ENCODE measurements around the gene PRF1. TPM values are rescaled to one million over a fixed set of nuclear protein-coding genes. Genes with fewer than 3 reads are reported as not detected.
"Not testable (repeated sequence)": the region's sequence is repeated elsewhere in the genome, so short reads cannot be mapped to it uniquely, and the experiment has no call there.

The PRF1 gene
- polyA plus RNA-seq, 1 donor (not counting 4 experiments of a cell fraction or from before 2014, with no cell fraction given): not detected

- peaks cover 10% of the 10 kb centered on the region for H3K4me1 ChIP-seq (ENCODE audit: control insufficient read depth, extremely low read depth, insufficient read depth, low read length)
- H4K20me1 ChIP-seq (ENCODE audit: control insufficient read depth, extremely low read depth, insufficient read depth, low read length): no peaks in the 10 kb centered on the region
- no peak overlapping the region for H3K27ac ChIP-seq (ENCODE audit: control insufficient read depth, insufficient read depth, low read length)
- DNase-seq (ENCODE audit: low read depth, low spot score): no peak
- H3K27me3 ChIP-seq (ENCODE audit: control insufficient read depth, extremely low read depth, insufficient read depth, low read length): peaks cover 31% of the 10 kb centered on the region
- no peak for FAIRE-seq
- dilution Hi-C loops (cut with MboI; ENCODE audit: extremely low pct_ligation_motif_present, low sequenced_read_pairs): no loop called here
- H3K9me3 ChIP-seq (ENCODE audit: control insufficient read depth, low read depth, low read length): no peaks in the 10 kb centered on the region
- TF ChIP-seq CTCF (optimal IDR thresholded peaks at IDR 0.05 in 1 of 3, IDR thresholded peaks at IDR 0.05 in 1 of 3, conservative IDR thresholded peaks at IDR 0.05 in 1 of 3; ENCODE audit: extremely low read depth in 1 of 3, insufficient read depth in 2 of 3, low read length in 3 of 3) (no peak), EZH2 (IDR thresholded peaks at IDR 0.05; ENCODE audit: low read length) (no peak)
- no peaks in the 10 kb centered on the region for H3K36me3 ChIP-seq (ENCODE audit: control insufficient read depth in 2 of 2, extremely low read depth in 1 of 2, insufficient read depth in 2 of 2, low read length in 2 of 2)
- H3K4me3 ChIP-seq (ENCODE audit: control insufficient read depth in 2 of 3, extremely low read depth in 1 of 3, insufficient read depth in 2 of 3, low read depth in 1 of 3, low read length in 3 of 3): no peak overlapping the region
- no peaks in the 10 kb centered on the region for H3K79me2 ChIP-seq (ENCODE audit: control insufficient read depth, insufficient read depth, low read length)
- no peaks in the 10 kb centered on the region for H3K9me1 ChIP-seq (ENCODE audit: control insufficient read depth, extremely low read depth, insufficient read depth, low read length)
- H2AFZ ChIP-seq (ENCODE audit: control insufficient read depth, low read length): no peak overlapping the region
- no peak overlapping the region for H3K9ac ChIP-seq (ENCODE audit: control insufficient read depth, extremely low read depth, insufficient read depth, low read length)
- no peak overlapping the region for H3K4me2 ChIP-seq (ENCODE audit: control insufficient read depth, extremely low read depth, insufficient read depth, low read depth, low read length)
Observed at GRCh38 chr10:70582793-70583668, 19.5 kb downstream of the PRF1 start.

GRCh38 chr10:70581176-70581575 is 21.4 kb downstream of the PRF1 start:
- H2AFZ ChIP-seq (ENCODE audit: control insufficient read depth, low read length); H3K27ac ChIP-seq (ENCODE audit: control insufficient read depth, insufficient read depth, low read length); H3K36me3 ChIP-seq (ENCODE audit: control insufficient read depth in 2 of 2, extremely low read depth in 1 of 2, insufficient read depth in 2 of 2, low read length in 2 of 2); DNase-seq (ENCODE audit: low read depth, low spot score); H3K9me3 ChIP-seq (ENCODE audit: control insufficient read depth, low read depth, low read length); H3K79me2 ChIP-seq (ENCODE audit: control insufficient read depth, insufficient read depth, low read length); H3K9ac ChIP-seq (ENCODE audit: control insufficient read depth, extremely low read depth, insufficient read depth, low read length); H4K20me1 ChIP-seq (ENCODE audit: control insufficient read depth, extremely low read depth, insufficient read depth, low read length); H3K4me3 ChIP-seq (ENCODE audit: control insufficient read depth in 2 of 3, extremely low read depth in 1 of 3, insufficient read depth in 2 of 3, low read depth in 1 of 3, low read length in 3 of 3); H3K4me2 ChIP-seq (ENCODE audit: control insufficient read depth, extremely low read depth, insufficient read depth, low read depth, low read length); dilution Hi-C loops (cut with MboI; ENCODE audit: extremely low pct_ligation_motif_present, low sequenced_read_pairs); FAIRE-seq; H3K9me1 ChIP-seq (ENCODE audit: control insufficient read depth, extremely low read depth, insufficient read depth, low read length): not testable (repeated sequence)
- Histone ChIP-seq H3K4me1 (ENCODE audit: control insufficient read depth, extremely low read depth, insufficient read depth, low read length) (peaks cover 27% of the 10 kb centered on the region), H3K27me3 (ENCODE audit: control insufficient read depth, extremely low read depth, insufficient read depth, low read length) (peaks cover 20% of the 10 kb centered on the region)

All from keratinocyte (primary cell).